NCI-H1105 treated with DMSO at 0.1 percent for 48 hours (cell line): ENCODE data around the gene LPCAT1.
"Not testable (repeated sequence)": the region's sequence is repeated elsewhere in the genome, so short reads cannot be mapped to it uniquely, and the experiment has no call there.

Experiments used
- DNase-seq: peaks from one replicate; lab custom pipeline; 2025; lab: John Stamatoyannopoulos, UW

Gene LPCAT1

DNA sequence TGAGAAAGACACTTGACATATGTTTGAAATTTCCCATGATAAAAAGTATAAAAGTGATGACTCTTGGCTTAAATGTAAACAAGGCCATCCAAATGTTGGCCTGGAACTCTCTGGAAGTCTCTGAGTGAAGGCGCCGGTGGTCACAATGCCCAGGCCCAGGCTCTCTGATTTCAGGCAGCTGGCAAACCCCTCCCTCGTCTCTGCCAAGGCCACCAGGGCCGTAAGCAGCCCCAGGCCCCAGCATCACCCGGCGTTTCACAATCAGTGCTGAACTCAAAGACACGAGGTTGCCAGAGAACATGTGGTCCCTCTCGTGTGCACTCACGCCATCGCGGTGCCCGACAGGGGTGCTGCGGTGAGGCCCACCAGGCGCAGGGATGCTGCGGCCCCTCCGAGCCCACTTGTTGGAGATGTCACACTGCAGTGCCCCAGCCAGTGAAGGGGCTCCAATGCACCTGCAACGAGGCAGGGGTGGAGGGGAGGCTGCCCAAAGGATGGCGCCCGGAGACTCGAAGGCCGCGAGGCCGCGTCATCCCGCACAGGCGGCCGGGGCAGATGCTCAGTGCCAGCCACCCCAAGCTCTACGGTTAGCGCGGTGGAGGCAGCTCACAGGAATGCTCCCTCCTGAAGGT, 15.0 kb downstream of the LPCAT1 start:
- DNase-seq = no peak

- no peak for DNase-seq
These were observed 15.7 kb downstream of the LPCAT1 start for GRCh38 chr5:1507961-1508658.

DNA sequence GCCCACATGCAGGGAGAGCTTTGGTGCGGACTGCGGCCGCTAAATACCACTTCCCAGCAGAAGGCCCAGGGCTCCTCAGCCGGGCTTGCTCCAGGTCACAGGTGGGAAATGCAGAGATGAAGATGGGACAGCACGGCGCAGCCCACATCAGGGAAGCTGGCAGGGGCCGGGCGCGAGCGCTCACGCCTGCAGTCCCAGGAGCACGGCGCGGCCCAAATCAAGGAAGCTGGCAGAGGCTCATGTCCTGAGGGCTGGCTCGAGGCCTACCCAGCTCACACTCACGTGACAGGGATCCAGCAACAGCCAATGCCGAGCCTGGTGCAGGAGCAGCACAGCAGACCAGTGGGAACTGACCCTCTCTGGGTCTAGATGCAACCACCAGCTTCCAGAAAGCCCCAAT, 16.3 kb downstream of the LPCAT1 start:
- DNase-seq = no peak

- DNase-seq = no peak
These were observed 16.8 kb downstream of the LPCAT1 start for GRCh38 chr5:1507014-1507375.

DNA sequence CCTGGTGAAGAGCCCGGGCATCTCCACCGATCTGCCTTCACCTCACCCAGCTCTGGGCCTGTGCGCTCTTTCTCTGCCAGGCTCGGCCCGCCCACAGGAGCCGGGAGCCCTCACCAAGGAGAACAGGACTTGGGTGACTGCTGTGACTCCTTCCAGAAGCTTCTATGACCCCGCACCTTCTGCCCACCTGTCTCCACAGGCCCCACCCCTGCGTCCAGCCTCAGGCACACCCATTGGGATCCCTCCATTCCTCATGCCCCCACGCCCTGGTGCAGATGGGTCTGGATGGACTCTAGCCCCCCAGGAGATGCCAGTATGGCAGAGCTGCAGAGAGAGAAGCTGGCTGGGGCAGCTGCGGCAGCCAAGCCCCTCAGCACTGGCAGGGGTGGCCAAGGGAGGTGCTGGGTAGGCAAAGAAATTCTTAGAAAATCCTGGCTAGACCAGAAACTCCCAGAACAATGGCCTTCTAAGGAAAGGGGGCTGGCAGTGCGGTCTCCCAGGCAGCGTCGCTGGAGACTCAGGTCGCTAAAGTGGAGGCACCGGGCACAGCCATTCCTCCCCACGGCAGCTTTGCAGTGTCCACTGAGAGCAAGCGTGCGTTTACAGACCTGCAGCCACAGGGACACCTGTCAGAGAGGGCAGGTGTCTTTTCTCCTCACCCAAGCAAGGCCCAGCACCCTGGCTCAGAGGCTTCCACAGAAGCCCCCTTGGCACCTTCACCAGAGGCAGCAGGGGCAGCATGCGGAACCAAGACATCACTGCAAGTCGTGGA, 17.3 kb downstream of the LPCAT1 start:
- DNase-seq = no peak

DNA sequence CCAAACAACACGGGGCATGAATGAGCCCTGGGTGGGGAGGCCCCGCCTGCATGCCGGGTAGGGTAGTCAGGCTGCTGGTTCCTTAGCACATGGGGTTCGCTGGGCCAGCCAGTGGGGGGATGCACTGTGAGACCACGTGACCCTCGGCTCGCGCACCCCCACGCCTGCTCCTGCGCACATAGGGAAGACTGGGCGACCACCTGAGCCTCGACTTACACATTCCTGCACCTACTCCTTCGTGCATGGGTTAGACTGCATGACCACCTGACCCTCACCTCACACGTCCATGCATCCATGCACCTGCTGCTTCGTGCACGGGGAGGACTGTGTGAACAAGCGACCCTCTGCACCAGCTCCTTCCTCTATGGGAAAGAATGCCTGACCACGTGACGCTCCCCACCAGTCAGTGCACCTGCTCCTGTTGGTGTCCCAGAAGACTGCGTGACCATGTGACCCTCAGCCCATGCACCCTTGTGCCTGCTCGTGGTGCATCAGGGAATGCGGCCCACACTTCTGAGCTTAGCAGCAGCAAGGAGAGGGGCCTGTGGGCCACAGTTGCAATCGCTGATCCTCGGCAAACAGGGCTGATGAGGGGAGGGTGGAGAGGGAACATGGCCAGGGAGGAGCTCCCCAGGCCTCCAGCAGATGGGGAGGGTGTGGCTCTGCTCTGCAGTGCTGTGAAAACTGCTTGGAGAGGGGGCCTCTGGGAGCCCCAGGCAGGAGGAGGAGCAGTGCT, 18.1 kb downstream of the LPCAT1 start:
- DNase-seq = no peak

DNA sequence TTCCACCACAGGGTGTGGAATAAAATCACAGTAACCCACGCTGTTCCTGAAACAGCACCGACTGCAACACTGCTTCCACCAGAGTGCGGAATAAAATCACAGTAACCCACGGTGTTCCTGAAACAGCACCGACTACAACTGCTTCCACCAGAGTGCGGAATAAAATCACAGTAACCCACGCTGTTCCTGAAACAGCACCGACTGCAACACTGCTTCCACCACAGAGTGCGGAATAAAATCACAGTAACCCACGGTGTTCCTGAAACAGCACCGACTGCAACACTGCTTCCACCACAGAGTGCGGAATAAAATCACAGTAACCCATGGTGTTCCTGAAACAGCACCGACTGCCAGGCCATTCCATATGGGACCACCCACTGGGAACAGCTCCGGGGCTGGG, 18.7 kb downstream of the LPCAT1 start:
- DNase-seq = not testable (repeated sequence)

GRCh38 chr5:1504617-1505016, 19.1 kb downstream of the LPCAT1 start:
- no peak for DNase-seq

GRCh38 chr5:1504069-1504595, 19.6 kb downstream of the LPCAT1 start:
- no peak for DNase-seq

DNA sequence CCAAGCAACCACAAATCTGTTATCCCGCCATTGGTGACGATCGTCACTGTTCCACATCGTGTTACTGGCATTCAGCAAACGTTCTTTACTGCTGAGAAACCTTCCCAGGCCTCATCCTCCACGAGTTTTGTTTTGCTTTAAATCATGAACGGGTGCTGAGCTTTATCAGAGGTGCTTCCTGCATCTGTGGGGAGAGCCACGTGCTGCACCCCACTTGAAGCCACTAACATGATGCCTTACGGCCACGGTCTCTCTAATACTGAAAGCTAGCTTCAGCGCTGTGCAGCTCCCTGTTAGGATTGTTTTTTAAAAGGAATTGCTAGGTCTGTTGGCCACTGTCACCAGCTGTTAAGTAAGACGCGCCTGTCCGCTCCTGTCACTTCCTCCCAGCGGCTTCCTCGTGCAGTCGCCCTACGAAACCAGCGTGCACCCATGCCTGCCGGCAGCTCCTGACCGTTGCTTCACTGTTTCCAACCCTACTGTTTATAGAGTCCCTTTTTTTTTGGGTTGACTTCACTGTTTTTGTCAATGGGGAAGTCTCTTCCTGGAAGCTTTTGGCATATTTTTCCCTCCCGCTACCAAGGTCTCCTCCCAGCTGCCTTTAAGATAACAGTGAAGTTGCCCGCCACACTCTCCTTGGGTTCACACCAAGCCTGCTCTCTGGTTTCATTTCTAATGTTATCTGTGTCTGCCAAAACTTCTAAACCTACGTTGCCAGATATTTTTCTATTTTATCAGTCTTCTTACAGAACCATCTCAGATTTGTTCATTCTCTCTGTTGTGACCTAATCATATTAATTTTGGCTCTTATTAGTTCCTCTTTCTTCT, 20.3 kb downstream of the LPCAT1 start:
- no peak for DNase-seq

DNA sequence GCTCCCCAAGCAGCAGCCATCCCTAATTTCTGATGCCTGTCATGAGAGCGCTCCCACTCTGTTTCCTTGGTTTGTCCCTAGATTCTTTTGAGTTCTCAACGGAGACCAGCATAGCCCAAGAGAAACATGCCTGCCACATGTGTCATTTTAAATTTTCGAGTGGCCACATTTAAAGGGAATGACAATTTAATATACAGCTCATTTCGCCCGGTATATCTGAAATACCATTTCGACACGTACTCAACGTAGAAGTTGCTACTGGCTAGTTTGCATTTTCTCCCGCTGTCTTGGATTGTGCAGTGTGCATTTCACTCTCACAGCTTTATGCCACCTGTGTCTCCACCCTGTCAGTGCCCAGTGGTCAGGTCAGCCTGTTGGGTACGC, 21.0 kb downstream of the LPCAT1 start:
- DNase-seq = no peak

DNA sequence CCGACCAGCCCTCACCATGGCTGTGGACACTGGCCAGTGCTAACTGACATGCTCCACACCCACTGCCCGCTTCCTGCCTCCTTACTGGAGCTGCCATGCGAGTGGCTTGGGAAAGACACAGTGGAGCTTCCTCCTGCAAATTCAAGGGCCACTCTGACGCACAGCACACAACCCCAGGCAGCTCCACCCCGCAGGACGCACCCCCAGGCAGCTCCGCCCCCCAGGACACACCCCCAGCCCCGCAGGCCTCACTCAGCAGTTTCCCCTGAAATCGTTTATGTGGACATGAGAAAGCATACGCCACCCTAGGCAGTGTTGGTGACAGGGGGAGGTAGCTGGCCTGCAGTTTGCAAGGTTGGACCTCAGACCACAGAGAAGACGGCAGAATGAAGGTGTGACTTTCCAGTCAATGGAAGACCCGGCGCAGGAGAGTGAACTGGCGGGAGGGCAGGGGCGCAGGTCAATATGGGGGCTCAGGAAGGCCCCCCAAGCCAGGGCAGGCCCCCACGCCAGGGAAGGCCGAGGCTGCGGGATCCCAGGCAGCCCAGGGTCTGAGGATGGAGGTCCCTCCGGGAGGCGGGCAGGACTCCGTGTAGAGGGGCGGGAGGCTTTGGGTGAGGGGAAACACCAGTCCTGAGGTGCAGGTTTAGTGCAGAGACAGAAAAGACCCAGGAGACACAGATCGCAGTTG, 21.6 kb downstream of the LPCAT1 start:
- no peak for DNase-seq

- DNase-seq = no peak
These were observed 22.3 kb downstream of the LPCAT1 start for GRCh38 chr5:1501372-1502045.

GRCh38 chr5:1500411-1501091, 23.2 kb downstream of the LPCAT1 start:
- no peak for DNase-seq

GRCh38 chr5:1499851-1500250, 23.9 kb downstream of the LPCAT1 start:
- no peak for DNase-seq

DNA sequence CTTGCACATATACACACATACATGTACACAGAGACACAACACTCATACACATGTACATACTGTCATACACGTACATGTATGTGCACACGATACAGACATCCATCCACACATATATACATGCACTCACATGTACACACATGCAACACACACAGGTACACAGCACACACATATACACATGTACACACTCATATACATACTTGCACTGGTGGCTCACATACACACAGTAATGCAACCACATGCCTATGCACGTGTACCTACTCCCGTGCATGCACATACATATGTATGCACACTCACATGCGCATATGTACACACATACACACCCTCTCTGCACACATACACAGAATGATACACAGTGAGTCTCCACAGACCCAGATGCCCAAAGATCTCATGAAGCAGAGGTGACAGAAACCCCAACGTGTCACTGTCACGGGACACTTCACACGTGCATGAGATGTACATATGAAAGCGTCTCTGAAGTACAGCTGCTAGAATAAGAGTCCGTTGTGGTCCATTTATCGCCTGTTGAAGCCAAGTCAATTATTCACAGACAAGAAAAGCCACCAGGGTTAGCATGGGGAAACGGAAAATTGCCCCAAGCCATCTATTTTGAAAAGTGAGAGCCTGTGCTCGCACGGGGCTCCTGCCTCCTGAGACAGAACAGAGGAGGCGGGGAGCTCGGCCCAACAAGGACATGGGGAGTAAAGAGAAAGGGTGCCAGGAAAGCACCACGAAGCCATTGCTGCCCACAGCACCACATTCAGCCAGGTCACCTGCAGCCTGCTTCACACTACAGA, 24.9 kb downstream of the LPCAT1 start:
- DNase-seq = no peak

GRCh38 chr5:1497795-1498622, 25.8 kb downstream of the LPCAT1 start:
- DNase-seq = no peak

DNA sequence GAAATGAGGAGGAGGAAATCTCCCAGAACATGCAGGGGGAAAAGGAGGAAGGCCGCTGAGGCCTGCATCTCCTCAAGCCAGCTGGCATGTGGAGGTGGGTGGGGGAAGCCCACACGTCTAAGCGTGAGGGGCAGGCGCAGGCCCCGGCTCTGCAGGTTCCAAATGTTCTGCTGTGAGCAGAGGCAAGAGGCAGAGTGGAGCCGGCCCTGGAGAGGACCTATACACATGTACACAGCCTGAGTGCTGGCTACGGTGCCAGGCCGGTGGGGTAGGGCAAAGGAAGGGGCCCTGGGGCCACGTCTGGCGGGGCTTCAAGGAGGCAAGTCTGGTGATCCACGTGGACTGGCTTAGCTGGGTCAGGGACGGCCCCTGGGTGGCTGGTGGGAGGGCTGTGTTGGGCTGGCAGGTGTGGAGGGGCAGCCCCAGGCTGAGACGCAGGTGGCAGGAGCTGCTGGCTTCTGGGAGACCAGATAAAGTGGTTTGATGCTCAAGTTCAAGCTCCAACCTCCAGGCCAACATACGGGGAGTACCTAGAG, 26.4 kb downstream of the LPCAT1 start:
- DNase-seq = no peak
